SKM-1 (cell line): ENCODE data around the gene MGA.

Source experiments
- DNase-seq: peaks from one replicate; lab custom pipeline; 2025; ENCODE audit not compliant: unreplicated experiment; lab: John Stamatoyannopoulos, UW

Gene MGA

GRCh38 chr15:41804916-41805666, 144.9 kb downstream of the MGA start:
- no peak for DNase-seq

DNA sequence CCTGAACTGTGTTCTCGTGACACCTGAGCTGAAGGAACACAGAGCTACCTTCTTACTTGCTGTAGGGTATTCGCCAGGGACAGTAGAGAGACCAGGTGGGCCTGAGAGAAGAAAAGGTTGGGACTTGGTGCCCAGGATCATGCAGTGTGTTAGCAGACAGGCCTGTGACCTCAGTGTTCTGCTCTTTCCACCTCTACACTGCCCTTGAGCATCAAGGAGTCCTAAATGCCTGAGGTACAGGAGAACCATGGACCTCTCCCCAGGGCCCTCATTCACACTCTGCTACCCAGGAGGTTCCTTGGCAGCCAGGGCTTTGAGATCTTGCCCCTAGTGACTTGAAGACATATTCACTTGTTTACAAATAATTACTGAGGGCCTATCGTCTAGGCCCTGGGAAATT, 145.5 kb downstream of the MGA start:
- DNase-seq, result no peak

- no peak for DNase-seq
Observed at GRCh38 chr15:41806291-41807181, 146.3 kb downstream of the MGA start.

GRCh38 chr15:41809121-41809520, 148.9 kb downstream of the MGA start:
- DNase-seq, result no peak

DNA sequence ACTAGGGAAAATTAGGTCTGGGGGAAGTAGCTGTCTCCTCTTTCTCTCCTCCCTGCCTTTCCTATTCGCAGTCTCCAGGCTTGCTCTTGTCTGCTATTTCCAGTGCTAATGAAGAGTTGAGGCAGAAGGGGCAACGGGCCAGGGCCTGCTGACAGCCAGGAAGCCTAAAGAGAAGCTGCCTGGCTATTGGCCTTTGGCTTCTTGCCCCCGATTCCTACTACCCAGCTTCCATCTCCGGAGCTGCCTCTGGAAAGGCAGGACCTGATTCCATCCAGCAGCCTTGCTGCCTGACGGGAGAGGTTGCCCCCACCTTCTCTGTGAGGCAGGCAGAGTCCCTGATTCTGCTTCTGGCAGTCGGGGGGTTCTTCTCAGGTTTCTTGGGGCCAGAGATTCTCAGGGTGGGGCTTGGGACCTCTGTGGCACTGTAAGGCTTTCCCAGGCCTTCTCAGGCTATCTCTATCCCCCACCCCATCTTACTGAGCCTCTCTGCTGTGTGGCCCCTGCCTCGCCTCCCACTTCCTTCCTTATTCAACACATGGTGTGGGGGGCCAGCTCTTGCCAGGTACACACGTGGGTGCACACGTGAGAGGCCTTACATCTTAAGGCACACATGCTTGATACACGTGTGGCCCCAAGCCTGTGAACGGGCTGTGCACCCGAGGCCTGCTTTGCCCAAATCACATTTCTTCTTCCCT, 149.5 kb downstream of the MGA start:
- no peak for DNase-seq

DNA sequence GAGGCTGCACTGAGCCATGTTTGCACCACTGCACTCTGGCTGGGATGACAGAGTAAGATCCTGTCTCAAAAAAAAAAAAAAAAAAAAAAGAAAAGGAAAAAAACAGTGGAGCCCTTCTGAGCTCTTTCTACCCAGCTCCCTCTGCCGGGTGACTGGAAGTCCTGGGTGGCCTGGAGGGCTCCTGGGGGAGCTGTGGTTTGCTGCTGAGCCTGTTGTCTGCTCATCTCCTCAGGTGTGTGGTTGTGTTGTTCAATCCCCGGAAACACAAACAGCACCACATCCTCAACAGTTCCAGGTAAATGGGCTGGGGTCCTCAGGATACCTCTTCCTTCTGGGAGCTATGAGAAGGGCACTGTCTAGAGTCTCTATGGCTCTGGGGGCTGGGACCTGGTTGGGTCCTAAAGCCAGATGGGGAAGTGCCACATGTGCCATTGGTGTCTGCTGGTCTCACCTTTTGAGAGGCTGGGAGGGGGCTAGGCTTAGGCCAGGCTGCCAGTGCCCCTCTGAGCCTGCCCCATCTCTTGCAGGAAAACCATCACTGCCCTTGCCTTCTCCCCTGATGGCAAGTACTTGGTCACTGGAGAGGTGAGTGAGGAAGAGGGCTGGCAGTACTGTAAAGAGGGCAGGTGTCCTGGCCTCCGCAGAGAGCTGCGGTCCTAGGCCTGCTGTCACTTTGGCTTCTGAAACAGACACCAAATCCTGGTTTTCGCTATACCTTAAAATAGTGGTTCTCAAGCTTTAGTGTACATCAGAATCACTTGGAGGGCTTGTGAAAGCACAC, 150.6 kb downstream of the MGA start:
- DNase-seq, result no peak

DNA sequence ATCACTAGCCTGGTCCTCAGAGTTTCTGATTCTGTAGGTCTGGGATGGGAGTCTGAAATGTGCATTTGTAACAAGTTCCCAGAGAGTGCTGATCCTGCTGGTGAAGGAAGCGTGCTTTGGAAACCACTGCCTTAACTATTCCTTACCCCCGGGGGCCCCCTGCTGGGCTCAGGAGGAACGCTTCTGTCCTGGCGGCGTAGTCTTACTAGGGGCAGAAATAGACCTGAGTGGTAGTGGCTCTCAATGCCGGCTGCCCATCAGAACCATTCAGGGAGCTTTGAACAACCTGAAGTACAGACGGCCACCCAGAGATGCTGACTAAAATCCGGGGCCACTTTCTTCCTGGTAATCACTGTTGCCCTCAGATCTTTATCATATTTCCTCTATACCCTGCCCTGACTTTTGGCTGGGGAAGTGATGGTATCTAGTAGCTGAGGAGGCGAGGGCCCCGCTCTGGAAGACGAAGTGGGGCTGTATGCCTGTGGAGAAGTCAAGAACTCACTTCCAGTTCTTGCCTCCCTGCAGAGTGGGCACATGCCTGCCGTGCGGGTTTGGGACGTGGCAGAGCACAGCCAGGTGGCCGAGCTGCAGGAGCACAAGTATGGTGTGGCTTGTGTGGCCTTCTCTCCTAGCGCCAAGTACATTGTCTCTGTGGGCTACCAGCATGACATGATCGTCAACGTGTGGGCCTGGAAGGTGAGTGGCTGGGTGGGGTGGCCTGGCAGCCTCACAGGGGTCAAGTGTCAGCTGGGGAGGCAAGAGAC, 151.4 kb downstream of the MGA start:
- DNase-seq, result peak; percentile 82

- DNase-seq, result no peak
Observed at GRCh38 chr15:41812820-41813375, 152.7 kb downstream of the MGA start.

- no peak for DNase-seq
Observed at GRCh38 chr15:41813426-41813825, 153.2 kb downstream of the MGA start.

- DNase-seq, result no peak
Observed at GRCh38 chr15:41814534-41814933, 154.3 kb downstream of the MGA start.

GRCh38 chr15:41816788-41817187, 156.6 kb downstream of the MGA start:
- no peak for DNase-seq

GRCh38 chr15:41817327-41817726, 157.1 kb downstream of the MGA start:
- no peak for DNase-seq

DNA sequence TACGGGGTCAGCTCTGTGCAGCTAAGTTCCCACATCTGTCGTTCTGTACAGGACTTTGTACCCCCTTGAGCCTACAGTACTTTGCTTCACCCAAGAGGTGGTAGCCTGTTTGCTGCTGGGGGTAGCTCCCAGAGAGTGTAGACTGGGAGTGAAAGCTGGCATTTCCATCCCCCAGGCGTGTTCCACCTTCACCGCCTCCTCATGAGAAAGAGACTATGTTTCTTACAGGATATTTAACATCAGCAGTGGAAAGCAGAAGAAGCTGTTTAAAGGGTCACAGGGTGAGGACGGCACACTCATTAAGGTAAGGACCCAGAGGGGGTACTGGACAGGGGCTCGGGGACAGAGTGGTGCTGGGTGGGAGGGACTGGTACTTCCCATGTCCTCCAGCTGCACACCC, 157.6 kb downstream of the MGA start:
- no peak for DNase-seq

- no peak for DNase-seq
Observed at GRCh38 chr15:41819455-41820050, 159.3 kb downstream of the MGA start.

GRCh38 chr15:41820791-41821423, 160.7 kb downstream of the MGA start:
- no peak for DNase-seq

DNA sequence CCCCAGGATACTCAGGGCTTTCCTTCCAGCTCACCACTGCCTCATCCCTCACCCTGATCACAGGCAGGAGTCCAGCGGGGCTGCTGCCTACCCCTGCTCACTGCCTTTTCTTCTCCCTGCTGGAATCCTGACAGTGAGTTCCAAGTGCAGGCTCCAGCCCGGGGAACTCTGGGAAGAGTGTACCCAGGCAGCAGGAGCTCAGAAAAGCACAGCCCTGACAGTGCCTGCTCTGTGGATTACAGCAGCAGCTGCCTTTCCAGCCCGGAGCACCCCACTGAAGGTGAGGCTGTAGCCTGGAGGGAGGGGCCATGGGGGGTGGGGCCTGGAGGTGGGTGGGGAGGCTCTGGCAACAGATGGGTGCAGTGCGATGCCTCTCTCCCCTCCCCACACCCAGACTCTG, 161.6 kb downstream of the MGA start:
- DNase-seq, result no peak

GRCh38 chr15:41822471-41822870, 162.3 kb downstream of the MGA start:
- DNase-seq, result no peak
